HG02798 (cell line): ENCODE data around the gene ADAMTS6.
"Not testable (repeated sequence)": the region's sequence is repeated elsewhere in the genome, so short reads cannot be mapped to it uniquely, and the experiment has no call there.

Experiments
- ATAC-seq: cut with Tn5 transposase; IDR thresholded peaks from one replicate; pipeline ENCODE4 v1.9.1; 2021; ENCODE audit warnings: mild to moderate bottlenecking; ENCODE audit not compliant: unreplicated experiment, poor library complexity

The ADAMTS6 gene

GRCh38 chr5:65382582-65382981 is 99.1 kb downstream of the ADAMTS6 start:
- ATAC-seq = no peak

DNA sequence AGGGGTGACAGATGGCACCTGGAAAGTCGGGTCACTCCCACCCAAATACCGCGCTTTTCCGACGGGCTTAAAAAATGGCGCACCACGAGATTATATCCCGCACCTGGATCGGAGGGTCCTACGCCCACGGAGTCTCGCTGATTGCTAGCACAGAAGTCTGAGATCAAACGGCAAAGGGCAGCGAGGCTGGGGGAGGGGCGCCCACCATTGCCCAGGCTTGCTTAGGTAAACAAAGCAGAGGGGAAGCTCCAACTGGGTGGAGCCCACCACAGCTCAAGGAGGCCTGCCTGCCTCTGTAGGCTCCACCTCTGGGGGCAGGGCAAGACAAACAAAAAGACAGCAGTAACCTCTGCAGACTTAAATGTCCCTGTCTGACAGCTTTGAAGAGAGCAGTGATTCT is 111.2 kb downstream of the ADAMTS6 start:
- not testable (repeated sequence) for ATAC-seq

- no peak for ATAC-seq
Measured at GRCh38 chr5:65366655-65367054, 115.1 kb downstream of the ADAMTS6 start.

- no peak for ATAC-seq
Measured at GRCh38 chr5:65364907-65365306, 116.8 kb downstream of the ADAMTS6 start.

DNA sequence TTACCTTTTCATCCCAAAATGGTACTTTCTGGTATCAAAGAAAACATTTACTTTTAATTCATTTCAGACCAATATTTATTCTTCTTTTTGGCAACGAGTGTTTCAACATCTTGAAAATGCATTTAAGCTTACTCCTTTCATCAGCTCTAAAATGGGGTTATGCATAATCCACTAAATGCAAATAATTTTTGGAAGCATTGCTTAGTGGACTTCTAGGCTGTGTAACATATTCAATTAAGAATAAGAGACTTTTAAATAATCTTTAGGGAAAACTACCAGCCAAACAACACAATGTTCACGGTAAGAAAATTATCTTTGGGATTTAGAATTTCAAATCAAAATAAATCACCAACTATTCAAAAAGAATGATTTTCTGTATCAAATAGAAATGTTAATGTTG is 118.2 kb downstream of the ADAMTS6 start:
- ATAC-seq = no peak

DNA sequence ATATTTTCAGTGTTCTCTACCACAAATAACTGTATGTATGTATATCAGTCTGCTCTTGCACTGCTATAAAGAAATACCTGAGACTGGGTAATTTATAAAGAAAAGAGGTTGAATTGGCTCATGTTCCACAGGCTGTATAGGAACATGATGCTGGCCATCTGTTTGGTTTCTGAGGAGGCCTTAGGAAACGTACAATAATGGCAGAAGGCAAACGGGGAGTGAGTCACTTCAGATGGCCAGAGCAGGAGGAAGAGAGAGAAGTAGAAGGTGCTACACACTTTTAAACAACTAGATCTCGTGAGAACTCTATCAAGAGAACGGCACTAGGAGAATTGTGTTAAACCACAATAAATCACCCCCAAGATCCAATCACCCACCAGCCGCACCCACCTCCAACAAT is 121.7 kb downstream of the ADAMTS6 start:
- ATAC-seq = no peak

DNA sequence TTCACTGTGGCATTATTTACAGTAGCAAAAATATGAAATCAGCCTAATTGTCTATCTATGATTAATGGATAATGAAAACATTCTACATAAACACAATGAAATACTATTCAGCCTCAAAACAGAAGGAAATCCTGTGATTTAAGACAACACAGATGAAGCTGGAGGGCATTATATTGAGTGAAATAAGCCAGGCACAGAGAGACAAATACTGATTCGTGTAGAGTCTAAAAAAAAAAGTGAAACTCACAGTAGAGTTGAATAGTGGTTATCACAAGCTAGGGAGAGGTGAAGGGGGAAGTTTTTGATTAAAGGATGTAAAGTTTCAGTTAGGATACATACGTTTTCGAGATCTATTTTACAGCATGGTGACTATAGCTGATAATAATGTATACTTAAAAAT is 122.2 kb downstream of the ADAMTS6 start:
- no peak for ATAC-seq

GRCh38 chr5:65356274-65356673 is 125.4 kb downstream of the ADAMTS6 start:
- ATAC-seq = no peak

DNA sequence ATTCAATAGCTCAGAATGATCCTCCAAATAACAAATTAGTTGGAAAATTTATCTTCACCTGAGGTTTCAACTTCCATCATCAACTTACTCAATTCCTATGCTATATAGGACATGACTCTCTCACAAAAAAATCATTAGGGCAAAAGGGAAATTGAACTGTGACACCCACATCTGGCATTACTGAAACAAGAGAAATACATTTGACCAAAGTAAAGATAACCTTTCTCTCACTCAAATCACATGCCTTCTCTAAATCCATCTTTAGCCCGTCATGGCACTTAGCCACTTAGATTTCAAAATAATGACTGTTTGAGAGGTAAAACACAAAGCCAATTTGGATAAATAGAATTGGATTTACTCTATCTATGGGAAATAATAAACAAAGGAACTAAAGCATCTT is 126.4 kb downstream of the ADAMTS6 start:
- ATAC-seq = no peak

- ATAC-seq = no peak
Measured at GRCh38 chr5:65341835-65342234, 139.9 kb downstream of the ADAMTS6 start.

DNA sequence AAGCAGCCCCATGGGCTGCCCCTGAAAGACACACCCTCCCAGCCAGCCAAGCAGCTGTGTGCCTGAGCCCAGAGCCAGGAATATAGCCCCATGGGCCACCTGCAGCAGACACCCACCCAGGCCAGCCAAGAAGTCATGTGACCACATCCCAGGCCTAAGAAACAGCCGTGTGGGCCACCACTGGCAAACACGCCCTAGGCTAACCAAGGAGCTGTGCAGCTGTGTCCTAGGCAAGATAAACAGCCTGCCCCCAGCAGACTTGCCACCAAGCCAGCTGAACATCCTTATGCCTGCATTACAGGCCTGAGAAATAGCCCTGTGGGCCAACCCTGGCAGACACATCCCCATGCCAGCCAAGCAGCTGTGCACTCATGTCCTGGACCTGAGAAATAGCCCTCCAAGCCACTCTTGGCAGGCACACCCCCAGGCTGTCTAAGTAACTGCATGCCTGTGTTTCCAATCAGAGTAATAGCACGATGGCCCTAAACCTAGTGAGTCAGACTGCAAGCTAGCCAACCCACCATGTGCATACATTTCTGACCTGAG is 143.0 kb downstream of the ADAMTS6 start:
- ATAC-seq = no peak

DNA sequence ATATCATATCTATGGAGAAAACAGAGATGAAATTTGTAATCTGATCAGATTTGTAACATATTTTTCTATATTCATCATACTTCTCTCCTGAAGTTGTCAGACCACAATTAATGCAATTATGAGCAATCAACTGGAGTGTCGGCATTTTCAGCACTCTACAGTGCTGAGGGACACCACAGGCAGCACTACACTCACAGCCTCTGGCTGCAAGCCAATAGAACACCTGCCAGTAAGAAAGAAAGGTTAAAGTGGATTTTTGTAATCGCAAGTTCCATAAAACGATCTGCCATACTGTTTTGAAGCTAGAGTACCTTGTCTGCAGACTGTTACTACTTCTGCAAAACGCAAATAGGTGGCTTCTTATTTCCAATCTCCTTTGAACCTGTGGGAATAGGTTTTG is 147.6 kb downstream of the ADAMTS6 start:
- ATAC-seq = no peak

DNA sequence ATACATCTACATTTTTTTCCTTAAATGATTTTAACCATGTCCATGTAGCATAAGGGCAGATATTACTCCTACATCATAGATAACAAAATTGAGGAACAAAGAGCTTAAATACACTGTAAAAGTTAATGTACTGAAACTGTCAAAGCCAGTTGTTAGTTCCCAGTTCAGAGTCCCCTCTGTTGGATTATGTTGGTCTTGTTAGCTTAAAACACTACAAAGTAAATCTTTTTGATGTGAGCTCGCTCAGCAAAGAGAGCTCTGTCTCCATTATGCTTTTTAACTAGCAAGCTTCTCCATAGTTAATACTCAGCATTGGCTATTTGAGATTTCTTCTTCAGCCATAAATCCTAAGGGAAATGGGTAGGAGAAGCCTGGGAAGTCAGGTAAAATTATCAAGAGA is 149.1 kb downstream of the ADAMTS6 start:
- ATAC-seq = no peak

GRCh38 chr5:65329266-65329665 is 152.5 kb downstream of the ADAMTS6 start:
- ATAC-seq = no peak

DNA sequence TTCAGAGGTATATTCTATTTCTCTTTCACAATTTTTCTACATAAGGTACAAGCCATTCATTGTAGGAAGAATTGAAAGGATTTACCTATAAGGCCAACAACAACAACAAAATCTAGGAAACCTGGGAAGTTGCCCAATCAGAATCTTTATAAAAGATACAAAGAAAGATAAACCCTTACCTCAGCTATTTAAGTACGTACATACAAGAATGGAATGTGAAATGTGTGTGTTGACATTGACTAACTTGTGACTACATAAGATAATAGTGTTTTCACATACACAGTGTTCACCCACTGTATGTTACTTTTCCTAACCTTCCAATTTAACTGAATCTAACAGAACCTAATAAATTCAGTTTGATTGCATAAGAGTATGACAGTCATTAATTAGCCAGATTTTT is 154.1 kb downstream of the ADAMTS6 start:
- ATAC-seq = no peak

- no peak for ATAC-seq
Measured at GRCh38 chr5:65326922-65327321, 154.8 kb downstream of the ADAMTS6 start.

GRCh38 chr5:65324226-65324625 is 157.5 kb downstream of the ADAMTS6 start:
- no peak for ATAC-seq

GRCh38 chr5:65320704-65321103 is 161.0 kb downstream of the ADAMTS6 start:
- not testable (repeated sequence) for ATAC-seq

DNA sequence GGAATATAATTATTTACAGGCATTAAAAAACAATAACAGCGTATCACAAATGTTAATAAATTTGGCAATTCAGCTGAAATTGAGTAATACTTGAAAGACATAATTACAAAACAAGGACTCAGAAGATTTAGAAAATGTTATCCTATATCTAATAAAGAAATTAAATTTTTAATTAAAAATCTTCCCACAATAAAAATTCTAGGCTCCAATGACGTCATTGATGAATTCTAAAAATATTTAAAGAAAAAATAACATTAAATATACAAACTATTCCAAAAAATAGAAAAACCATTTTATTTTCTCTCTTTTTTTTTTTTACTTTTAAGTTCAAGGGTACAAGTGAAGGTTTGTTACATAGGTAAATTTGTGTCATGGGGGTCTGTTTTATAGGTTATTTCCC is 161.5 kb downstream of the ADAMTS6 start:
- no peak for ATAC-seq

DNA sequence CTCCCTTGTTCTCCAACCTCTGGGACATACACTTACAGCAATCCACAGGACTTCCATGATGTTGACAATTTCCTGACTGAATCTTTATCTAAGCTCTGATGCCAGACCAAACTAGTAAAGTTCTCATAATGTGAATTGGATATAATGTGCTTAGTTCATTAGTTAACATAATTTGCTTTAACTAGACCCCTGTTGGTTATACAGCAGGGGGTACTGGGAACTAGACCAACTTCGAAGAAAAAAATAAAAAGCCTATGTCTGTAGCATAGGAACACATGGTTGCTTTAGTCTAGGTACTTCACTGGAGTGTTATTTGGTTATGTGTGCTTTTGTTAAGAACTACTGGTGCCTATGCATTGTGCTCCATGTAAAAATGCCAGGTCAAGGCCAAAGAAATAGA is 173.8 kb downstream of the ADAMTS6 start:
- no peak for ATAC-seq

DNA sequence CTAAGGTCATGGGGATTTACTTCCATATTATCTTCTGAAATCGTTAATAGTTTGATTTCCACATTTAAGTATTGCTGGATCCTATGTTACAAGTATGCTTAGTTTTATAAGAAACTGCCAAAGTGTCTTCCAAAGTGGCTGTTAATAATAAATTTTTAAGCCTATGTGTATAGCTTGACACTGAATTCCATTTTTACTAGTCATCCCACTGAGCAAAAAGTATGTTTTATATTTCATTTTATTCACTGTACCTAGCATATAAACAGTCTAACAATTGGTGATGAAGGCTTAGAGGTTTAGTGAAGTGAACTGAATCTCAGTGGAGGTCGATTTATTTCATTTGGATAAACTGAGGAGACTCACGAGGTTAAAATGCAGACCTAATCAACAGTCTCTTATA is 174.6 kb downstream of the ADAMTS6 start:
- ATAC-seq = no peak

GRCh38 chr5:65305913-65306312 is 175.8 kb downstream of the ADAMTS6 start:
- ATAC-seq = no peak

DNA sequence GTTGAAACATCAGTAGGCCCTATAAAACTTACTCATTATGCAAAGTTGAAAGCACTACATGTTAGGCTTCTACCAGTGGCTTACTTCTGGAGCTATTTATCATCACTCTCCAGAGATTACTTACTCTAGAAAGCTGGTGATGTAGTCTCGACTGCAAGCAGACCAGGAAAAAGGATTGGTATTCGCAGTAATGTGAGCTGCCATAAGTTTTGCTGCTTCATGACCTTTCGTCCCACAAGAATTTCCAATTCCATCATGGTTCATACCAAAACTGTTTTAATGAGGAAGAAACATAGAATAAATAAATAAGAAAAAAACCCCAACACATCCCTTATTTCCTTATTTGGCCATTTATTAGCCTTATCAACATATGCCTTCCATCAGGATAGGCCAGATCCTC is 181.9 kb downstream of the ADAMTS6 start:
- no peak for ATAC-seq
